OCI-LY7 (cell line): ENCODE results near the gene GAREM1.

ENCODE experiments used
- EZH2phosphoT487 ChIP-seq: fragments of 200-600 bp; sonication (generic); IDR thresholded peaks from 2 replicates; pipeline ENCODE4 v1.6.1; 2018; ENCODE audit warnings: low read depth, borderline replicate concordance, mild to moderate bottlenecking, mixed run types, antibody characterized with exemption, low read length, moderate library complexity, mixed read lengths
- TF ChIP-seq, protein P1 (sequence below): fragments of 200-600 bp; sonication (generic); conservative IDR thresholded peaks from 2 replicates; pipeline ENCODE4 v1.5.1; 2014; ENCODE audit warnings: mild to moderate bottlenecking, antibody characterized with exemption, low read length, moderate library complexity, mixed read lengths

GRCh38 chr18:32302806-32303205 is 167.9 kb downstream of the GAREM1 start:
- TF ChIP-seq, protein P1, sequence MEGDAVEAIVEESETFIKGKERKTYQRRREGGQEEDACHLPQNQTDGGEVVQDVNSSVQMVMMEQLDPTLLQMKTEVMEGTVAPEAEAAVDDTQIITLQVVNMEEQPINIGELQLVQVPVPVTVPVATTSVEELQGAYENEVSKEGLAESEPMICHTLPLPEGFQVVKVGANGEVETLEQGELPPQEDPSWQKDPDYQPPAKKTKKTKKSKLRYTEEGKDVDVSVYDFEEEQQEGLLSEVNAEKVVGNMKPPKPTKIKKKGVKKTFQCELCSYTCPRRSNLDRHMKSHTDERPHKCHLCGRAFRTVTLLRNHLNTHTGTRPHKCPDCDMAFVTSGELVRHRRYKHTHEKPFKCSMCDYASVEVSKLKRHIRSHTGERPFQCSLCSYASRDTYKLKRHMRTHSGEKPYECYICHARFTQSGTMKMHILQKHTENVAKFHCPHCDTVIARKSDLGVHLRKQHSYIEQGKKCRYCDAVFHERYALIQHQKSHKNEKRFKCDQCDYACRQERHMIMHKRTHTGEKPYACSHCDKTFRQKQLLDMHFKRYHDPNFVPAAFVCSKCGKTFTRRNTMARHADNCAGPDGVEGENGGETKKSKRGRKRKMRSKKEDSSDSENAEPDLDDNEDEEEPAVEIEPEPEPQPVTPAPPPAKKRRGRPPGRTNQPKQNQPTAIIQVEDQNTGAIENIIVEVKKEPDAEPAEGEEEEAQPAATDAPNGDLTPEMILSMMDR: no peak
- no peak for TF ChIP-seq EZH2phosphoT487
